HepG2 (cell line): ENCODE measurements around the gene MCM10. TPM values are rescaled to one million over a fixed set of nuclear protein-coding genes. Genes with fewer than 3 reads are reported as not detected.

Experiments used
- AGO2 ChIP-seq: fragments of 200-400 bp; formaldehyde crosslinking; optimal IDR thresholded peaks from 2 replicates; pipeline ENCODE3; 2017; ENCODE audit warnings: mild to moderate bottlenecking, low read depth, low read length, moderate library complexity
- E2F1 ChIP-seq: sonication (generic); formaldehyde crosslinking; IDR thresholded peaks from 2 replicates; pipeline ENCODE4 v1.5.0; 2020; ENCODE audit warnings: missing genetic modification reagents
- FOXC1 ChIP-seq: sonication (generic); formaldehyde crosslinking; IDR thresholded peaks from 2 replicates; pipeline ENCODE4 v1.8.0; 2022; ENCODE audit warnings: mild to moderate bottlenecking, missing genetic modification reagents, borderline replicate concordance
- GATAD1 ChIP-seq: IDR thresholded peaks from 2 replicates; pipeline ENCODE4 v1.6.1; 2016; ENCODE audit warnings: missing genetic modification reagents, missing compliant biosample characterization
- HDAC1 ChIP-seq: sonication (generic); formaldehyde crosslinking; IDR thresholded peaks from 2 replicates; pipeline ENCODE4 v1.5.1; 2020; ENCODE audit warnings: mild to moderate bottlenecking, missing genetic modification reagents
- HMG20B ChIP-seq: conservative IDR thresholded peaks from 2 replicates; pipeline ENCODE4 v1.6.1; 2016; ENCODE audit warnings: missing genetic modification reagents, missing compliant biosample characterization
- JUNB ChIP-seq: sonication (generic); formaldehyde crosslinking; IDR thresholded peaks from 2 replicates; pipeline ENCODE4 v1.8.0; 2022; ENCODE audit warnings: missing genetic modification reagents, mild to moderate bottlenecking, borderline replicate concordance
- KDM3A ChIP-seq: IDR thresholded peaks from 2 replicates; pipeline ENCODE4 v1.6.1; 2018; ENCODE audit warnings: low read depth, missing compliant biosample characterization
- KLF12 ChIP-seq: sonication (generic); formaldehyde crosslinking; IDR thresholded peaks from 2 replicates; pipeline ENCODE4 v1.4.0; 2020; ENCODE audit warnings: missing genetic modification reagents, borderline replicate concordance
- PATZ1 ChIP-seq: sonication (generic); formaldehyde crosslinking; IDR thresholded peaks from 2 replicates; pipeline ENCODE4 v1.4.0; 2020; ENCODE audit warnings: missing genetic modification reagents
- PAXIP1 ChIP-seq: sonication (generic); formaldehyde crosslinking; conservative IDR thresholded peaks from 2 replicates; pipeline ENCODE4 v1.4.0; 2020; ENCODE audit warnings: mild to moderate bottlenecking, missing genetic modification reagents, moderate library complexity
- RORA ChIP-seq: sonication (generic); formaldehyde crosslinking; IDR thresholded peaks from 2 replicates; pipeline ENCODE4 v1.5.0; 2020; ENCODE audit warnings: mild to moderate bottlenecking, missing genetic modification reagents, moderate library complexity
- SIX1 ChIP-seq: sonication (generic); formaldehyde crosslinking; IDR thresholded peaks from 2 replicates; pipeline ENCODE4 v1.4.0; 2020; ENCODE audit warnings: missing genetic modification reagents, borderline replicate concordance
- SRY ChIP-seq: sonication (generic); formaldehyde crosslinking; IDR thresholded peaks from 2 replicates; pipeline ENCODE4 v1.8.0; 2022; ENCODE audit warnings: mild to moderate bottlenecking, missing genetic modification reagents
- TFDP1 ChIP-seq: IDR thresholded peaks from 2 replicates; pipeline ENCODE4 v1.6.1; 2016; ENCODE audit warnings: missing compliant biosample characterization, missing genetic modification reagents, borderline replicate concordance
- TGIF2 ChIP-seq: IDR thresholded peaks from 2 replicates; pipeline ENCODE4 v1.6.1; 2016; ENCODE audit warnings: control low read depth, missing compliant biosample characterization
- ZBTB7B ChIP-seq: sonication (generic); formaldehyde crosslinking; IDR thresholded peaks from 2 replicates; pipeline ENCODE4 v1.4.0; 2020; ENCODE audit warnings: missing genetic modification reagents
- ZFP36L1 ChIP-seq: sonication (generic); formaldehyde crosslinking; IDR thresholded peaks from 2 replicates; pipeline ENCODE4 v1.8.0; 2022; ENCODE audit warnings: mild to moderate bottlenecking, missing genetic modification reagents, moderate library complexity
- ZNF232 ChIP-seq: sonication (generic); formaldehyde crosslinking; IDR thresholded peaks from 2 replicates; pipeline ENCODE4 v1.4.0; 2020; ENCODE audit warnings: missing genetic modification reagents, borderline replicate concordance
- ZNF333 ChIP-seq: sonication (generic); formaldehyde crosslinking; IDR thresholded peaks from 2 replicates; pipeline ENCODE4 v1.4.0; 2020; ENCODE audit warnings: mild to moderate bottlenecking, missing genetic modification reagents, borderline replicate concordance
- ZNF782 ChIP-seq: sonication (generic); formaldehyde crosslinking; IDR thresholded peaks from 2 replicates; pipeline ENCODE4 v1.4.0; 2020; ENCODE audit warnings: missing genetic modification reagents, mild to moderate bottlenecking, borderline replicate concordance
- polyA plus RNA-seq, 8 experiments: library from polyadenylated mRNA; depleted of rRNA in 3 of 8; stranded (reverse) in 7 of 8; unstranded in 1 of 8; fragments of >200 nt; fragmentation: Illumina TruSeq in 4 of 8; extraction: Trizol in 4 of 8; gene quantifications; 2 replicates each; pipeline versions ENCODE4 v1.2.1 to v1.2.3, GENCODE V29; 2011 to 2016; ENCODE audit warnings: low read depth in 4 of 8, missing spikeins in 1 of 8, mixed read lengths in 1 of 8; ENCODE audit not compliant: insufficient read depth in 1 of 8
- total RNA-seq, 5 experiments: library from RNA; depleted of rRNA; stranded (reverse); fragments of >200 nt; fragmentation: Illumina TruSeq; extraction: Trizol; gene quantifications; 2 replicates each; pipeline ENCODE4 v1.2.3, GENCODE V29; 2016; ENCODE audit warnings: low read depth in 1 of 5

MCM10 gene
- total and polyA plus RNA-seq, 2 of the 13 experiments (the other 11 are each of a cell fraction or from before 2014, with no cell fraction given): 2.8 to 31.3 TPM

GRCh38 chr10:13160934-13161856 is at the start of gene MCM10 (continued):
- TF ChIP-seq FOXC1 (CRISPR knock-in tag) (peak; percentile 65; the same call in 1 of the 2 replicates), TGIF2 (peak; percentile 89), GATAD1 (CRISPR knock-in tag) (peak; percentile 77), TFDP1 (CRISPR knock-in tag) (peak; percentile 99), KLF12 (CRISPR knock-in tag) (no peak), ZNF232 (0 out of 2 replicates have a peak, but pooled peaks have one; percentile 32), ZFP36L1 (peak; percentile 79; the same call in 1 of the 2 replicates), RORA (CRISPR knock-in tag) (no peak), ZNF782 (CRISPR knock-in tag) (no peak), ZNF333 (no peak), HMG20B (CRISPR knock-in tag) (0 out of 2 replicates have a peak, but pooled peaks have one; percentile 15), PATZ1 (CRISPR knock-in tag) (peak; percentile 59; the same call in 1 of the 2 replicates), E2F1 (CRISPR knock-in tag) (peak; percentile 96), HDAC1 (peak; percentile 100), KDM3A (0 out of 2 replicates have a peak, but pooled peaks have one; percentile 47), JUNB (CRISPR knock-in tag) (no peak), AGO2 (peak; percentile 47), PAXIP1 (CRISPR knock-in tag) (no peak), SRY (no peak), ZBTB7B (CRISPR knock-in tag) (0 out of 2 replicates have a peak, but pooled peaks have one; percentile 43), SIX1 (CRISPR knock-in tag) (0 out of 2 replicates have a peak, but pooled peaks have one; percentile 29)
